Neural progenitor cell (in vitro differentiated cells): Measurements from ENCODE around the gene PLA2R1. TPM values are rescaled to one million over a fixed set of nuclear protein-coding genes. Genes with fewer than 3 reads are reported as not detected.
"Not testable (repeated sequence)": the region's sequence is repeated elsewhere in the genome, so short reads cannot be mapped to it uniquely, and the experiment has no call there.

Experiments used
- DNase-seq: peaks from one replicate; pipeline ENCODE4 v3.0.0-alpha.2; 2016; ENCODE audit warnings: low spot score
- H2AFZ ChIP-seq: fragments of 200-600 bp; sonication (generic); replicated peaks from 2 replicates; pipeline ENCODE4 v1.6.1; 2016; ENCODE audit warnings: antibody characterized with exemption
- H3F3A ChIP-seq: fragments of 200-600 bp; sonication (generic); 2 replicates; pipeline ENCODE4 v1.6.1; 2016; ENCODE audit warnings: antibody characterized with exemption, low read depth
- H3K27ac ChIP-seq: fragments of 200-600 bp; sonication (generic); 2 replicates; pipeline ENCODE4 v1.5.1; 2016; ENCODE audit warnings: mild to moderate bottlenecking
- H3K27me3 ChIP-seq: fragments of 200-600 bp; sonication (generic); 2 replicates; pipeline ENCODE4 v1.6.1; 2016; ENCODE audit warnings: mild to moderate bottlenecking, moderate library complexity
- H3K36me3 ChIP-seq: fragments of 200-600 bp; sonication (generic); 2 replicates; pipeline ENCODE4 v1.5.1; 2016
- H3K4me1 ChIP-seq: fragments of 200-600 bp; sonication (generic); 2 replicates; pipeline ENCODE4 v1.6.1; 2016; ENCODE audit warnings: mixed run types
- H3K4me2 ChIP-seq: fragments of 200-600 bp; sonication (generic); 2 replicates; pipeline ENCODE4 v1.6.1; 2016
- H3K4me3 ChIP-seq: fragments of 200-600 bp; sonication (generic); 2 replicates; pipeline ENCODE4 v1.5.1; 2016
- H3K79me2 ChIP-seq: fragments of 200-600 bp; sonication (generic); 2 replicates; pipeline ENCODE4 v1.6.1; 2016; ENCODE audit warnings: low read depth
- H3K9ac ChIP-seq: fragments of 200-600 bp; sonication (generic); 2 replicates; pipeline ENCODE4 v1.6.1; 2016
- H3K9me3 ChIP-seq: fragments of 200-600 bp; sonication (generic); 2 replicates; pipeline ENCODE4 v1.5.1; 2016; ENCODE audit warnings: low read depth
- H4K20me1 ChIP-seq: fragments of 200-600 bp; sonication (generic); 2 replicates; pipeline ENCODE4 v1.6.1; 2016; ENCODE audit warnings: low read depth
- H3K27ac Mint-ChIP-seq: 3 replicates; pipeline ENCODE4 v1.8.0; 2021; ENCODE audit warnings: mixed read lengths
- H3K27me3 Mint-ChIP-seq: 2 replicates; pipeline ENCODE4 v1.8.0; 2022; ENCODE audit warnings: low read depth, mild to moderate bottlenecking, inconsistent platforms, moderate library complexity, mixed read lengths; ENCODE audit not compliant: insufficient read depth
- H3K36me3 Mint-ChIP-seq: 3 replicates; pipeline ENCODE4 v1.8.0; 2021; ENCODE audit warnings: mixed read lengths
- H3K4me1 Mint-ChIP-seq: 3 replicates; pipeline ENCODE4 v1.8.0; 2021; ENCODE audit warnings: mixed read lengths
- H3K4me3 Mint-ChIP-seq: 3 replicates; pipeline ENCODE4 v1.8.0; 2021; ENCODE audit warnings: mild to moderate bottlenecking, moderate library complexity, mixed read lengths
- H3K9me3 Mint-ChIP-seq: 3 replicates; pipeline ENCODE4 v1.8.0; 2020; ENCODE audit warnings: mixed read lengths
- EZH2 ChIP-seq: fragments of 200-600 bp; sonication (generic); IDR thresholded peaks from 2 replicates; pipeline ENCODE4 v1.6.1; 2017; ENCODE audit warnings: antibody characterized with exemption, mild to moderate bottlenecking, moderate library complexity
- EZH2phosphoT487 ChIP-seq: fragments of 200-600 bp; sonication (generic); IDR thresholded peaks from 2 replicates; pipeline ENCODE4 v1.6.1; 2017; ENCODE audit warnings: antibody characterized with exemption
- total RNA-seq: library from RNA; depleted of rRNA; stranded (reverse); fragments of >200 nt; gene quantifications from 2 replicates; pipeline ENCODE4 v1.2.3, GENCODE V29; 2015; ENCODE audit warnings: low replicate concordance
- TF ChIP-seq, protein P1 (sequence below): fragments of 200-600 bp; sonication (generic); IDR thresholded peaks from 2 replicates; pipeline ENCODE4 v1.5.1; 2017; ENCODE audit warnings: antibody characterized with exemption, mild to moderate bottlenecking

Gene PLA2R1
- total RNA-seq, 1 donor from 2014 or later = 0.45 TPM

DNA sequence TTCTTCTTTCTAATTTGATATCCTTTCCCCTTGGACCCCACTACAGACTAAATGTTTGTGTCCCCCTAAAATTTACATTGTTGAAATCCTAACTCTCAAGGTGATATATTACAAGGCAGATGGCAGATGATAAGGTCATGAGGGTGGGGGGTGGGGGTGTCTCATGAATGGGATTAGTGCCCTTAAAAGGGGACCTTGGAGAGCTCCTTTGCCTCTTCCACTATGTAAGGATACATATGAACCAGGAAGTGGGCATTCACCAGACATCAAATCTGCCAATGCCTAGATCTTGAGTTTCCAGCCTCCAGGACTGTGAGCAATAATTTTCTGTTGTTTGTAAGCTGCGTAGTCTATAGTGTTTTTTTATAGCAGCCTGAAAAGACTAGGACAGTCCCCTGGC is 89.1 kb downstream of the PLA2R1 start:
- peaks cover 3% of the 10 kb centered on the region for H3K4me1 Mint-ChIP-seq
- no peaks in the 10 kb centered on the region for H3K79me2 ChIP-seq

DNA sequence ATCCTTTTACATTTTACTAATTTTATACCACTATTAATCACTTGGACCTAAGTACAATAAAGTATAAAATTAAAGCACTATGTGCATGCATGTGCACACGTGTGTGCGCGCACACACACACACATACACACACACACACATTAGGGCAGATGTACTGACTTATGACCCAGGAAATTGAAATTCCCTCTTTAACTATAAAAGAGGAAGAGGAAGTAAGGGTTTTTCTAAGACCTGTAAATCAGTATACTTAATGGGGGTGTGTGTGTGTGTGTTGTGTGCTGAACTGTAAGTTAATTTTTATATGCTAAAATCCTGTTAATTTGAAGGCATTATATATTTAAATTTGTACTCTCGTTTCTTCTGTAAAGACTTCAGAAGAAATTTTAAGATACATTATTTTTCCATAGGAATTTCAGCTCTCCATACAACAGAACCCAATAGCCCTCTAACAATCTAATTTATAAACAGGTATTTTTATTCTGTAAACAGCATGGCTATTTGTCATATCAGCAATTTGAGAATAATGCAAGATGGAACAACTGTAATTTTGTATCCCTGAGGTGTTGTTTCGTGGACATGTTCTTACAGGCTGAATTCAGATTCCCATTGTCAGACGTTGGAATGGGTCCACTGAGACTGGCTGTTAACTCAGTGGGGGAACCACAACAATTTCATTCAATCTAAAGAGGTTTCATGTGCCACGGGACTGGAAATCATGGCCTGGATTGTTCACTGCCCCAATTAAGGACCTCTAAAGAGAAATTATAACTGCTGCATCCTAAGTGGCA is 90.9 kb downstream of the PLA2R1 start:
- no peaks in the 10 kb centered on the region for H3K27me3 ChIP-seq
- Mint-ChIP-seq H3K9me3 (no peaks in the 10 kb centered on the region), H3K27me3 (no peaks in the 10 kb centered on the region), H3K4me3 (no peak overlapping the region), H3K27ac (no peak overlapping the region), H3K36me3 (no peaks in the 10 kb centered on the region), H3K4me1 (peaks cover 4% of the 10 kb centered on the region)
- TF ChIP-seq, protein P1, sequence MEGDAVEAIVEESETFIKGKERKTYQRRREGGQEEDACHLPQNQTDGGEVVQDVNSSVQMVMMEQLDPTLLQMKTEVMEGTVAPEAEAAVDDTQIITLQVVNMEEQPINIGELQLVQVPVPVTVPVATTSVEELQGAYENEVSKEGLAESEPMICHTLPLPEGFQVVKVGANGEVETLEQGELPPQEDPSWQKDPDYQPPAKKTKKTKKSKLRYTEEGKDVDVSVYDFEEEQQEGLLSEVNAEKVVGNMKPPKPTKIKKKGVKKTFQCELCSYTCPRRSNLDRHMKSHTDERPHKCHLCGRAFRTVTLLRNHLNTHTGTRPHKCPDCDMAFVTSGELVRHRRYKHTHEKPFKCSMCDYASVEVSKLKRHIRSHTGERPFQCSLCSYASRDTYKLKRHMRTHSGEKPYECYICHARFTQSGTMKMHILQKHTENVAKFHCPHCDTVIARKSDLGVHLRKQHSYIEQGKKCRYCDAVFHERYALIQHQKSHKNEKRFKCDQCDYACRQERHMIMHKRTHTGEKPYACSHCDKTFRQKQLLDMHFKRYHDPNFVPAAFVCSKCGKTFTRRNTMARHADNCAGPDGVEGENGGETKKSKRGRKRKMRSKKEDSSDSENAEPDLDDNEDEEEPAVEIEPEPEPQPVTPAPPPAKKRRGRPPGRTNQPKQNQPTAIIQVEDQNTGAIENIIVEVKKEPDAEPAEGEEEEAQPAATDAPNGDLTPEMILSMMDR = no peak
- no peak for TF ChIP-seq EZH2phosphoT487
- no peak for TF ChIP-seq EZH2
- no peaks in the 10 kb centered on the region for H3K9me3 ChIP-seq
- no peak overlapping the region for H3K4me3 ChIP-seq
- no peak for DNase-seq
- no peaks in the 10 kb centered on the region for H3K79me2 ChIP-seq
- no peak overlapping the region for H3K27ac ChIP-seq
- H3K4me2 ChIP-seq = no peak overlapping the region
- H3K4me1 ChIP-seq = peaks cover 8% of the 10 kb centered on the region
- no peaks in the 10 kb centered on the region for H3K36me3 ChIP-seq
- H3F3A ChIP-seq = no peaks in the 10 kb centered on the region
- no peak overlapping the region for H3K9ac ChIP-seq
- H2AFZ ChIP-seq = no peak overlapping the region
- H4K20me1 ChIP-seq = no peaks in the 10 kb centered on the region

More for the DNA sequence above, 89.1 kb downstream of the PLA2R1 start:
- Histone ChIP-seq H3K27me3 (no peaks in the 10 kb centered on the region), H3K36me3 (no peaks in the 10 kb centered on the region), H3K9ac (no peak overlapping the region), H3K4me1 (no peaks in the 10 kb centered on the region), H3F3A (no peaks in the 10 kb centered on the region), H3K27ac (no peak overlapping the region), H3K4me3 (no peak overlapping the region), H2AFZ (no peak overlapping the region), H3K4me2 (no peak overlapping the region), H4K20me1 (no peaks in the 10 kb centered on the region), H3K9me3 (no peaks in the 10 kb centered on the region)
- Mint-ChIP-seq H3K27ac (no peak overlapping the region), H3K36me3 (no peaks in the 10 kb centered on the region), H3K9me3 (no peaks in the 10 kb centered on the region), H3K4me3 (no peak overlapping the region), H3K27me3 (no peaks in the 10 kb centered on the region)
- no peak for TF ChIP-seq EZH2
- TF ChIP-seq EZH2phosphoT487 = no peak
- TF ChIP-seq, protein P1 = no peak
- DNase-seq = no peak

DNA sequence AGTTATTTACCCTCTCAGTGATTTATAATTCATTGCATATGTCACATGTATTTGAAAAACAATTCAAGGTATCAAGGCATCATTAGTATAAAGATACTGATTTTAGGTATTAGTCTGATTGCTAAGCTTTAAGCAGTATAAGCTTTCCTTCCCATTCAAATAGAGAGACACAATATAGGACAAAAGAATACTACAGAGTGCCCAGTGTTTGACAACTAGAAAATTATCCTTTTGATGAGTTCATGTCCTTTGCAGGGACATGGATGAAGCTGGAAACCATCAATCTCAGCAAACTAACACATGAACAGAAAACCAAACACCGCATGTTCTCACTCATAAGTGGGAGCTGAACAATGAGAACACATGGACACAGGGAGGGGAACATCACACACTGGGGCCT is 91.9 kb downstream of the PLA2R1 start:
- not testable (repeated sequence) for H3F3A ChIP-seq, H3K36me3 Mint-ChIP-seq, H3K27me3 Mint-ChIP-seq, H3K4me2 ChIP-seq, H3K9ac ChIP-seq, H3K9me3 ChIP-seq, H3K9me3 Mint-ChIP-seq, H3K27me3 ChIP-seq, H3K79me2 ChIP-seq, H3K4me1 Mint-ChIP-seq, H3K4me1 ChIP-seq, H4K20me1 ChIP-seq, DNase-seq, H3K4me3 Mint-ChIP-seq, H3K27ac Mint-ChIP-seq, H2AFZ ChIP-seq, H3K4me3 ChIP-seq, H3K27ac ChIP-seq, H3K36me3 ChIP-seq

DNA sequence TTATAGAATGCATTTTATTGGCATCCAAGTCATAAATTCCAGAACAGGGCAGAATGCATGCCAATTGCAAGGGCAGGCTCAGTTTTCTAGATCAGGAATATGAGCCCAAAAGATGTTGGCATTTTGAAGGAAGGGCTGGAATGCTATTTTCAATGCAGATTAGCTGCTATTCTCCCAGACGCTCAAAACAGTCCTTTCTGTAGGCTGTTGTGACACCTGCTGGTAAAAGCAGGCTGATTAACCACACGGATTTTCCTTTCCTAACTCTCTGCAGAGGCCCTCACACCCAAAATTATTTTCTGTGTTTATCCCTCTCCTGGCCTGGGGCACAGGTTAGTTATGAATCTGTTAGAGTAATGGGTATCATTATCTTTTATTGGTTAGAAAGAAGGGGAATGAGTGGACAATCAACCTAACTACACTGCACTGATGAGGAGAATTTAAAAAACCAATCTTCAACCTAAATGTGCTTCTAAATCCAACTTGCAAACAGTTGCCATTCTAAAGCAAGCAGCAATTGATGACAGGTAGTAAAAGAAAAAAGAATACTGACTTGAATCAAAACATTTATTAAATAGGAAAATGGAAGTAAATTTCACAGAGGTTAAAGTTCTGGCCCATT is 94.0 kb downstream of the PLA2R1 start:
- Mint-ChIP-seq H3K4me3 (no peak overlapping the region), H3K27ac (no peak overlapping the region), H3K27me3 (peaks cover 2% of the 10 kb centered on the region), H3K9me3 (no peaks in the 10 kb centered on the region), H3K36me3 (no peaks in the 10 kb centered on the region), H3K4me1 (peaks cover 4% of the 10 kb centered on the region)
- no peak for TF ChIP-seq EZH2phosphoT487
- TF ChIP-seq, protein P1 = peak; percentile 77
- Histone ChIP-seq H3K4me3 (no peak overlapping the region), H3K79me2 (no peaks in the 10 kb centered on the region), H3K9ac (no peak overlapping the region), H3K27ac (no peak overlapping the region), H3K36me3 (no peaks in the 10 kb centered on the region), H3K9me3 (no peaks in the 10 kb centered on the region), H3K27me3 (no peaks in the 10 kb centered on the region), H2AFZ (no peak overlapping the region), H3K4me1 (peaks cover 8% of the 10 kb centered on the region), H4K20me1 (no peaks in the 10 kb centered on the region), H3F3A (no peaks in the 10 kb centered on the region), H3K4me2 (no peak overlapping the region)
- peak; percentile 84 for DNase-seq
